Limb (tissue), 2 donors: ENCODE results near the gene SPIRE2.
A peak's percentile ranks its signal among the peaks of the same experiment; 100 is the strongest.
"Not testable (repeated sequence)": the region's sequence is repeated elsewhere in the genome, so short reads cannot be mapped to it uniquely, and the experiment has no call there.

Source experiments
- DNase-seq, 2 donors: peaks; one replicate each; pipeline ENCODE4 v3.0.0-alpha.2; 2016; ENCODE audit errors: extremely low spot score in 2 of 2

SPIRE2 gene, protein sequence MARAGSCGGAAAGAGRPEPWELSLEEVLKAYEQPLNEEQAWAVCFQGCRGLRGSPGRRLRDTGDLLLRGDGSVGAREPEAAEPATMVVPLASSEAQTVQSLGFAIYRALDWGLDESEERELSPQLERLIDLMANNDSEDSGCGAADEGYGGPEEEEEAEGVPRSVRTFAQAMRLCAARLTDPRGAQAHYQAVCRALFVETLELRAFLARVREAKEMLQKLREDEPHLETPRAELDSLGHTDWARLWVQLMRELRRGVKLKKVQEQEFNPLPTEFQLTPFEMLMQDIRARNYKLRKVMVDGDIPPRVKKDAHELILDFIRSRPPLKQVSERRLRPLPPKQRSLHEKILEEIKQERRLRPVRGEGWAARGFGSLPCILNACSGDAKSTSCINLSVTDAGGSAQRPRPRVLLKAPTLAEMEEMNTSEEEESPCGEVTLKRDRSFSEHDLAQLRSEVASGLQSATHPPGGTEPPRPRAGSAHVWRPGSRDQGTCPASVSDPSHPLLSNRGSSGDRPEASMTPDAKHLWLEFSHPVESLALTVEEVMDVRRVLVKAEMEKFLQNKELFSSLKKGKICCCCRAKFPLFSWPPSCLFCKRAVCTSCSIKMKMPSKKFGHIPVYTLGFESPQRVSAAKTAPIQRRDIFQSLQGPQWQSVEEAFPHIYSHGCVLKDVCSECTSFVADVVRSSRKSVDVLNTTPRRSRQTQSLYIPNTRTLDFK

DNA sequence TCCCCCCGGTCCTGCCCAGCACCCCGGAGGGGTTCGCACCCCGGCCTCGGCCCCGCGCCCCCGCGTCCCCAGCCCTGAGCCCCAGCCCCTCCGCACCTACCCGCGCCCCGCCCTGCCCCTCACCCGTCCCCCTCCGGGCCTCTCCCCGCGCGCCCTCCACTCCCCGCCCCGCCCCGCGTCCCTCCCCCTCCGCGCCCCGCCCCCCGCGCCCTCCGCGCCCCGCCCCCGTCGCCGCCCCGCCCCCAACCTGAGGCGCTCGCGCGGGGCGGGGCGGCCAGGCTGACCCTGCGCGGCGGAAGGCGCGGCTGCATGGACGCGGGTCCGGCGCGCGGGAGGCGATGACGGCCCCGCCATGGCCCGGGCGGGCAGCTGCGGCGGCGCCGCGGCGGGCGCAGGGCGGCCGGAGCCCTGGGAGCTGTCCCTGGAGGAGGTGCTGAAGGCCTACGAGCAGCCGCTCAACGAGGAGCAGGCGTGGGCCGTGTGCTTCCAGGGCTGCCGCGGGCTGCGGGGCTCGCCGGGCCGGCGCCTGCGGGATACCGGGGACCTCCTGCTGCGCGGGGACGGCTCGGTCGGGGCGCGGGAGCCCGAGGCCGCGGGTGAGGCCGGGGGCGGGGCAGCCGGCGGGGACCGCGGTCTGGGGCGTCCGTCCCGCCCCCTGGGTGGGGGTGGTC, at the start of gene SPIRE2:
Gene SPIRE2, plus strand, starts transcription at position 277 of the 671 bp plus-strand sequence. Its CDS starts 76 bp downstream, at position 353.
- peak; percentile 71 to 87 for DNase-seq

DNA sequence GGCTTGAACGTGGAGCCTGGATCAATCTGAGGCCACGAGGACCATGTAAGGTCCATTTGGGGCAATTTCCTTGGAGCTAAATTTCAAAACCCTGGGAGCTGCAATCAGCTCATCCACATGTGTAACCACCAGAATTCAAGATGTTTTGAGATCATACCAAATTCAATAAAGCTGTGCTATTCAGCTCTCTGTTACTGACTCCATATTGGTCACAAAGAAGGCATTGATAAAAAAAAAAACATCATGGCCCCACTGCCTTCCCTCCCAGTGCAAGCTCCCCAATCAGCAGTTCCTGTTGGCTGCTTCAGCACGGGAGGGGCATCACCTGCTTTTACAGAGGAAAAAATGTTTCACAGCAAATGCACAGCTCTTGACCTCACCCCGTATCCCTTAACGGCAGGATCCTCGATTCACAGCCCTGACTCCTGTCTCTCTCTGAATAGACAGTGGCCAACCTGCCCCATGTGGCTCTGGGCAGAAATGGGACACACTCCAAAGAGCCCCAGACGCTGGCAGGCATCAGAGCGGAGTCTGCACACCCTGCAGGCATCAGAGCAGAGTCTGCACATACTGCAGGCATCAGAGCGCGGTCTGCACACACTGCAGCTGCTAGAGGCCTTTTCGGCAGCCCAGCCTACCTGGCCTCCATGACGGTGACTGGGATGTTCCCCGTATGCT, 48.9 kb upstream of the SPIRE2 start:
- no peak for DNase-seq

GRCh38 chr16:89779909-89780305, 48.4 kb upstream of the SPIRE2 start:
- DNase-seq, result no peak

- no peak for DNase-seq
Measured at GRCh38 chr16:89782489-89782888, 45.8 kb upstream of the SPIRE2 start.

- not testable (repeated sequence) for DNase-seq
Measured at GRCh38 chr16:89783952-89784351, 44.3 kb upstream of the SPIRE2 start.

DNA sequence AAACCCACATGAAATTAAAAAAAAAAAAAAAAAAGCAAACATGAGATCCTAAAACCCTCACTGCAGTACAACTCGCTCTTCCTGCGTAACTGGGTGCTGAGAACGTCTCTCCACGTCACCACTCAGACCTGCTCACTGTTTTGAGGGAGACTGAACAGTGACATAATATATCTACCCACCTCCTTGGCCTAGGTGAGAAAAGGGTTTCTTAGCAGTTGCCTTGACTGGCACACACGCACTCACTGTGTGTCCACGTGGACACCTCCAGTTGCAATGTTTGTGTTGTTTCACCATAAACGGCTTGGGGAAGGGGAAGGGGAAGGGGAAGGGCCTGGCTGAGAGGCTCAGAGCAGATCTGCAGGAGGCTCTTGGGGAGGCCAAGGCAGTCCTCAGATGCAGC, 43.9 kb upstream of the SPIRE2 start:
- no peak for DNase-seq

DNA sequence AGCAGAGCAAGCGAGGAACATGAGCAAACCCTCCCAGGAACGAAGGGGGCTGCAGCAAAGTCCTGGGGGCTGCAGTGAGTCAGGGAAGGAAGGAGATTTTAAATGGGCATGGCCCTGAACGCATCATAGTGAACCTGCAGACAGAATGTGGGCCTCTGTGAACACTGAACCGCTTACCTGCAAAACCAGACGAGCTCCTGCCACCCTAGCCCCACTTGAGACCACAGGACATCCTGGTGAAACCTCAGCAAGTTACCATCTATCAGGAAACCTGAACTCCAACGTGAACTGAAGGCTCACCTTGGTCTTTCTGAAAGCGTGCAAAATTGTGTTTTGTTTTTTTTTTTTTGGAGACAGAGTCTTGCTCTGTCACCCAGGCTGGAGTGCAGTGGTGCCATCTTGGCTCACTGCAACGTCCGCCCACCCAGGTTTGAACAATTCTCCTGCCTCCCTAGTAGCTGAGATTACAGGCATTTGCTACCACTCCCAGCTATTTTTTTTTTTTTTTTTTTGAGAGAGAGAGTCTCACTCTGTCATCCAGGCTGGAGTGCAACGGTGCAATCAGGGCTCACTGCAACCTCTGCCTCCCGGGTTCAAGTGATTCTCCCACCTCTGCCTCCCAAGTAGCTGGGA, 42.6 kb upstream of the SPIRE2 start:
- DNase-seq, result no peak

- DNase-seq, result no peak
Measured at GRCh38 chr16:89786474-89787364, 41.6 kb upstream of the SPIRE2 start.

- no peak for DNase-seq
Measured at GRCh38 chr16:89787365-89787805, 40.9 kb upstream of the SPIRE2 start.

DNA sequence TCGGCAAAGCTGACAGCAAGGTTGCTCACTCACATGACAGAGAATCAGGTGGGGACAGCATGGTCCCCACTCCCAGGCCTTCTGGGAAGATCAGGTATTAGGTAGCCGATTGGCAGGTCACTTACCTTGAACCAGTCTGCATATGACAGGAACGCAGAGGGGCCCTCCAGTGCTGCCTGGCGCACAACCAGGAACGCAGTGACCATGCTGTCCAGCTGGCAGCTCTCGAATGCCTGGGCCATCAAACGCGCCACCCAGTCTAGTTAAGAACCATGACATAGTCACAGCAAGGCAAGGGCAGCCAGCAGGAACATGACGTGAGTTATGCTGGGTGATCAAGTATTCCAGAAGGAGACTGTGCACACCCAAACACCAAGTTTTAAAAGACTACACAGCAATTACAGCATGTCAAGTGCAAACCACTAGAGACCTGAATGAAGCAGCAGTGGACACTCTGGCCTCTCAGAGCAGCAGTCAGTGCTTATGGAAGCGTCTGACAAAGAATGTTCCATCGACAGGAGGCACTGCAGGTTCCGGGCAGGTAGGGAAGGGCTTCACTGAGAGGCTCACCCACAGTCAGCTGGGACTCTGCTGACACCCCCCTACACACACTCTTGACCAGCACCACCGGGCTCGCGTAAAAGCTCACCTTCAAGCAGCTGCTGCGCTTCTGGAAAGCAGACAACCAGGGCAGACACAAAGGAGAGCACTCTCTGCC, 36.8 kb upstream of the SPIRE2 start:
- DNase-seq, result no peak

- peak in 1 of 2 donors; percentile 39 for DNase-seq
Measured at GRCh38 chr16:89793092-89793491, 35.2 kb upstream of the SPIRE2 start.

DNA sequence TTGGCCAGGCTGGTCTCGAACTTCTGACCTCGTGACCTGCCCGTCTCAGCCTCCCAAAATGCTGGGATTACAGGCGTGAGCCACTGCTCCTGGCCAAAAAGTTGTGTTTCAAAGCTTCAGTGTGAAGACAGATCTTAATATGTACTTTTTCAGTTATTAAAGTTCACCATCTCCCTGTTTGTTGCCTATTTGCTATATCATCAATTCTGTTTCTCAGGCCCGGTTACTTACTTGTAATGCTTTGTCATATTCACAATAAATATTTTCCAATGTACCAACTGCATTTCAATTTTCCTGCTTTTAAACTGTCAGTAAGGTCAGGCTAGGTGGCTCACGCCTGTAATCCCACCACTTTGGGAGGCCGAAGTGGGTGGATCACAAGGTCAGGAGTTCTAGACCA, 34.3 kb upstream of the SPIRE2 start:
- DNase-seq, result no peak

- DNase-seq, result no peak
Measured at GRCh38 chr16:89795676-89796075, 32.6 kb upstream of the SPIRE2 start.

DNA sequence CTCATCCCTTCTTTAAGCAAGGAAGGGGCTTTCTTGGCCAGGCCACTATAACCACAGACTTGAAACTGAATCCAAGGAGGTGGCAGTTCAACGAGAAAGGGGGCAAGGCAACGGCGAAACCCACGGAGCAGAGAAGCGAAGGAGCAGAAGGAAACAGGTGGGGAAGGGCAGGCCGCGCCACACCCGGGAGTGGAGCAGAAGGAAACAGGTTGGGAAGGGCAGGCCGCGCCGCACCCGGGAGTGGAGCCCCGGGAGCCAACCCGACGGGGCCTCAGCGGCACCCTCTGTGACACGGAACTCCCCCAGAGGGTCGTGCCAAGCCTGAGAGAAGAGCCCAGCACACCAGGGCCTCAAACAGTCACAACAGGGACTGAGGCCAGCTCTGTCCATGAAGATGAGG, 32.2 kb upstream of the SPIRE2 start:
- no peak for DNase-seq

- no peak for DNase-seq
Measured at GRCh38 chr16:89798126-89798525, 30.1 kb upstream of the SPIRE2 start.

DNA sequence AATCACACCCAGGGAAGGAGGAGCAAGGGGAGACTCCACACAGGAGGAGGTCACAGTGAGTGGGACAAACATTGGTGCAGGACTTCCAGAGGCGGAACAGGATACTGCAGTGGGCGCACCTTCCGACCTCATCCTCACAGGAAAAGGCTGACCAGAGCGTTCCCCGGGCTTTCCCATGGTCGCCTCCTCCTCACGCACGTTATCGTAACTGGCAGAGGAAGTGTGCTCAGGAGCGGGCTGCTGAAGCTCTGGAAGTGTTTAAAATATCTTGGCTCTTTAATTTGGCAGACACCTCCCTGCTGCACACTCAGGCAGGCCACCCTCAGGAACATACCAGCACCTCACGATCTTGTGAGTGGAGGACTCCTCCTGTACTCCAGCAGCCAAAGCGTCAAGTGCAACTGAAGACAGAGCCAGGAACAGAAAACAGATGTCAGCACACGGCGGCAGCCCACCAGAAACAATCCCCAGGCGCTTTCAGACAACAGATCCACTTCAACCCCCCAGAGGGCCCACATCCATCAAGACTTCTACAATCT, 29.4 kb upstream of the SPIRE2 start:
- DNase-seq, result no peak

DNA sequence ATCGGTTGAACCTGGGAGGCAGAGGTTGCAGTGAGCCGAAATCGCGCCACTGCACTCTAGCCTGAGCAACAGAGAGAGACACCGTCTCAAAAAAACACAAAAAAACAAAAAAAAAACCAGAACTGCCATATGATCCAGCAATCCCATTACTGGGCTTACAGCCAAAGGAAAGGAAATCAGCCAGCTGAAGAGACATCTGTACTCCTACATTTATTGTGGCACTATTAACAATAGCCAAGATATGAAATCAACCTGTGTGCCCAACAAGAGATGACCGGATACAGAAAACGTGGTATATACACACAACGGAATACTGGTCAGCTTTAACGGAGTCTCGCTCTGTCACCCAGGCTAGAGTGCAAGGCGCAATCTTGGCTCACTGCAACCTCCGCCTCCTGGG, 26.5 kb upstream of the SPIRE2 start:
- peak in 1 of 2 donors; percentile 13 for DNase-seq

DNA sequence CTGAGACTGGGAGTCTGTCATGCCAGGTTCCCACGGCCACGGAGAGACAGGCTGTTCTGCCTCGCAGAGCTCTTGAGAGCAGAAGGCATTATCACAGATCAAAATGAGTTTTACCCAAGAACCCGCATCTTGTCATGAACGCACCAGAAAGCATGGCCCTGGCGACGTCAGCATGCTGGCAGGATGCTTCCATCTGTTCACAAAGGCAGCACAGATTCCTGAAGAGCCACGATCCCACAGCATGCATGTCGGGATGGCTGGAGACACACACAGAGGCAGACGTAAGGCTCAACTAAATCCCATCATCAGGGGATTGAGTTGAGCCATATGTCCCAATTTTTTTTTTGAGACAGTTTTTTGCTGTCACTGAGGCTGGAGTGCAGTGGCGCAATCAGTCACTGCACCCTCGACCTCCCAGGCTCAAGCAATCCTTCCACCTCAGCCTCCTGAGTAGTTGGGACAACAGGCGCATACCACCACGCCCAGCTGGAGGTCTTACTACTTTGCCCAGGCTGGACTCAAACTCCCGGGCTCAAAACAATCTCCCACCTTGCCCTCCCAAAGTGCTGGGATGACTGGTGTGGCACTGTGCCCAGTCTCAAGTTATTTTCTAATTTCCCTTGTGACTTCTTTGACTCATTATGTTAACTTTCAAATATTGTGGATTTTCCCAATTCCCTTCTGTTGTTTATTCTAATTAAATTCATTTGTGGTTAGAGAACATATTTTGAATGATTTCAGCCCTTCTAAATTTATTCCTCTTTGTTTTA, 23.0 kb upstream of the SPIRE2 start:
- DNase-seq, result no peak
